HG02943 (cell line): ENCODE results near the gene ABLIM3.
A peak's percentile ranks its signal among the peaks of the same experiment; 100 is the strongest.

Source experiments
- ATAC-seq: cut with Tn5 transposase; IDR thresholded peaks from one replicate; pipeline ENCODE4 v1.9.1; 2021; ENCODE audit warnings: mild to moderate bottlenecking, low read depth, moderate library complexity; ENCODE audit not compliant: unreplicated experiment

ABLIM3 gene

DNA sequence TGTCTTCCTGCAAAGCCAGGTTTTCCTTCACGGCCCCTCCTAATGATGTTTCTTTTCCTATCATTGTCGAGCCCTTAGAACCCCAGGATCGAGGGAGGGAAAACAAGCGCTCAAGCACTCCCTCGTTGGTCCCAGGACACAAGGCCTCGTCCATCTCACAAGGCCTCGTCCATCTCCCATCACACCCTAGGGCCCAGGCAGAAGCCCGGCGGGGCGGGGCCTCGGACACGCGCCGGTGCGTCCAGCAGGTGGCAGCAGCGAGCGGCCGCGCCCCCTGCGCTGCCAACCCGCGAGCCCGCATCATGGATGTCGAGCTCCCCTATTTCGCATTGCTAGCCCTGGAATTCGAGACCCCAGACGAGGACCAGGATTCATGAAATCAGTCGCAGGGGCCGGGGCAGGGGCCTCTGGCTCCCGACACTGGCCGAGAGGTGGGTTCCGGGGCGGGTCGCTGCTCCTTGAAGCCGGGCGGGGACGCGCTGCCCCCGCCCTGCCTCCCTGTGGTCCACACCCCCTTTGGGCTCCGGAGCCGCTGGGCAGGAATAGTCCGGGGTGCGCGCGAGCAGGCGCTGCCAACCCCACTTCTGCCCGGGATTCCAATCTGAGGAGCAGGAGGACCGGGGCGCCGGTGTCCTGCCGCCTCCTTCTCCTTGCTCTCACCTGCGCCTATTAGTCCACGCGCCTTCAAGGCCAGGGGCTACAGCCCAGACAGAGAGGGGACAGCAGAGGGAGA is at the start of gene ABLIM3:
Gene ABLIM3 (plus strand): TSS at position 270 of the 733 bp plus-strand sequence. CDS start 603 bp downstream, outside the sequence.
- ATAC-seq: peak; percentile 92

DNA sequence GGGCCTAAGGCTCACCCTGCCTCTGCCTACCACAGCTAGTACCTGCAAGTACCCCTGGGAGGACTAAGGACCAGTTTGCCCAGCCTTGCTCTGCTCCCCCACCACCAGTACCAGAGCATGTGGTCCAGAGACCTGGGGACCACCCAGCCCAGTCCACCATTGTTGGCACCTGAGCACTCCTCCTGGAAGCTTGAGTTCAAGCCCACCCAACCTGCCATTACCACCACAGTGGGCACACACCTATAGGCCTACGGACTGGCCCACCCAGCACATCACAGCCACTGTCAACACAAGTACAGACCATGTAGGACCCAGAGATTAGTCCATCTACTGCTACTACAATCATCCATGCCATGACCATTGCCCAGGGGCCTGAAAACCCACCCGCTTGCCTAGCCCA is 47.7 kb upstream of the ABLIM3 start:
- no peak for ATAC-seq

DNA sequence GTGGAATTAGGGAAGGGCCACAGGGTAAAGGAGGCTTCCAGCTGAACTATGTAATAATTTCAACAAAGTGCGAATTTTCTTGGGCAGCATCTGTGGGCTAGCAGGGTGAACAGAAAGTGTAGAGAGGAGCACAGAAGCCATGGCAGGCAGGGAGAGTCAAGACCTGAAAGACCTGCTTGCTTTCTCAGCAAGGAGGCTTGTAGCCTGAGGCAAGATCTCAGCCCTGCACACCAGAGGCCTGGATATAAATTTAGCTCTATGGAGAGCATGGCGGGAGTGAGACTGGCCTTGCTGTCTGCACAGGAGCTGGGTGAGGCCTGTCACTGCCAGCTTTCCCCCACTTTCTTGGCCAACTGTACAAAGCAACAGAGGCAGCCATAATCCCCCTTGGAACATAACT is 46.3 kb upstream of the ABLIM3 start:
- ATAC-seq: no peak

DNA sequence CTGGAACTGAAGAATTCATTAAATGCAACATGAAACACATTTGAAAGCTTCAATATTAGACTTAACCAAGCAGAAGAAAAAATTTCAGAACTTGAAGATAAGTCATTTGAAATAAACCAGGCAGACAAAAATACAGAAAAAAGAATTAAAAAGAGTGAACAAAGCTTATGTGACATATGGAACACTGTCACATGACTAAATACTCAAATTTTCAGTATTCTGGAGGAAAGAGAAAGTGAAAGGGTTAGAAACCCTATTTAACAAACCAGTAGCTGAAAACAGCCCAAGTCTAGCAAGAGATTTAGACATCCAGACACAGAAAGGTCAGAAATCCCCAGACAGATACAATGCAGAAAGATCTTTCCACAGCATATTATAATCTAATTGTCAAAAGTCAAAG is 41.4 kb upstream of the ABLIM3 start:
- no peak for ATAC-seq

DNA sequence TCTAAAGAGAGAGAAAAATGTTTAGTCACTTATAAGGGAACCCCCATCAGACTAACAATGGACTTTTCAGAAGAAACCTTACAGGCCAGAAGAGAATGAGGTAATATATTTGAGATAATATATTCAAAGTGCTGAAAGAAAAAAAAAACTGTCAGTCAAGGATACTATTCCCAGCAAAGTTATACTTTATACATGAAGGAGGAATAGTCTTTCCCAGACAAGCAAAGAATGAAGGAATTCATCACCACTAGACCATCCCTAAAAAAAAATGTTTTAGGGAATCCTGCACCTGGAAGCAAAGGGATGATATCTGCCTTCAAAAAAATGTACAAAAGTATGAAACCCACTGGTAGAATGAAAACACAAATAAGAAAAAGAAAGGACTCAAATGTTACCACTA is 41.0 kb upstream of the ABLIM3 start:
- ATAC-seq: no peak

DNA sequence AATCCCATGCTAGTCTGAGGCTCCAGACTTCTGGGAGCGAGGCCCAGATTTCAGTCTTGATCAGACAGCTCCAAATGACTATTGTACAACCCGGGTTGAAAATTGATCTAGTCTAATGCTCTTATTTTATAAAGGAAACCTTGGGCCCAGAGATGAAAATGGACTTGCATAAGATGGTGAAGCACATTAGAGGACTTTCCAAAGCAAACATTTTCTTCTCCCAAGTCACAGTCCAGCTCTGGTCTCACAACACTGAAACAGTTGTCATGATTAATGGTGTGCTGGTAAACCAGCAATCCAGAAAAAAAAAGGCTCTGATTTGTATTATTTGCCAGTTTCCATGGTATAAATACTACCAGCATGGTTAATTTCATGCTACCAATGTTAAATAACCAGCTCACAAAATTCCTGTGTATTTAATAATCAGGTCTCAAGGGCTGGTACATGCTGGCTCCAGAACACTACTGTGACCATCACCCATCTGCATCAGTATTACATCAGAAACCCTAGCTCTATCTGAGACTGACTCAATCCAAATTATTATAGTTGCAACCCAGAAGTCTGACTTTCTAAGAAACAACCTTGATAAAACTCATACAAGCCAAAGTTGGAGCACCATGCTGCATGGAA is 32.5 kb upstream of the ABLIM3 start:
- ATAC-seq: no peak

DNA sequence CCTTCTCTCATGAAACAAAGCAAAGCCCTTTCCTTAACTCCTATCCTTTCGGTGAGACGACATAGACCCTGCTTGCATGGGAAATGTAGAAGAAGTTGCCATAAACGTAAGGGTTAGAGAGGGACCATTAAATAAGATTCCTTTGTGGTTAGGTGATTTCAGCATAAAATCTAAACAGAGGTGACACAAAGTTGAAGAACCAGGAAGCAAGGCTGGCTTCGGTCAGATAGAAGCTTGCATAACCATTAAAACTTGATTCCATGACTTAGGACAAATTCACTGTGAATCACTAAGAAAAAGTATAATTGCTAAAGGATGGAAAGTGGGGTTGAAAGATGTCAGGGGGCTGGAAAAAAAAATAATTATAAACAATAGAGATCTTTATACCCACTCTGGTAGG is 30.9 kb upstream of the ABLIM3 start:
- no peak for ATAC-seq

DNA sequence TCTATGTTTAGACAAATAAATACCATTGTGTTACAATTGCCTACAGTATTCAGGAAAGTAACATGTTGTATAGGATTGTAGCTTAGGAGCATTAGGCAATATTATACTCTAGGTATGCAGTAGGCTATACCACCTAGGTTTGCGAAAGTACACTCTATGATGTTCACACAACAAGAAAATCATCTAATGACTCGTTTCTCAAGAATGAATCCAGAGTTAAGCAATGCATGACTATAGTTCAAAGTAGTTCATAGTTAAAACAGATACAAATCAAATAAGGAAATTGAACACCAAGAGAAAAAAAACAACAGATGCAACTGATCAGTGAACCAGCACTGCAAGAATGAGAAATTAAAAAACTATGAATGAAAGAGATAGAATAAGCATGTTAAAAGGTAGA is 27.6 kb upstream of the ABLIM3 start:
- no peak for ATAC-seq

DNA sequence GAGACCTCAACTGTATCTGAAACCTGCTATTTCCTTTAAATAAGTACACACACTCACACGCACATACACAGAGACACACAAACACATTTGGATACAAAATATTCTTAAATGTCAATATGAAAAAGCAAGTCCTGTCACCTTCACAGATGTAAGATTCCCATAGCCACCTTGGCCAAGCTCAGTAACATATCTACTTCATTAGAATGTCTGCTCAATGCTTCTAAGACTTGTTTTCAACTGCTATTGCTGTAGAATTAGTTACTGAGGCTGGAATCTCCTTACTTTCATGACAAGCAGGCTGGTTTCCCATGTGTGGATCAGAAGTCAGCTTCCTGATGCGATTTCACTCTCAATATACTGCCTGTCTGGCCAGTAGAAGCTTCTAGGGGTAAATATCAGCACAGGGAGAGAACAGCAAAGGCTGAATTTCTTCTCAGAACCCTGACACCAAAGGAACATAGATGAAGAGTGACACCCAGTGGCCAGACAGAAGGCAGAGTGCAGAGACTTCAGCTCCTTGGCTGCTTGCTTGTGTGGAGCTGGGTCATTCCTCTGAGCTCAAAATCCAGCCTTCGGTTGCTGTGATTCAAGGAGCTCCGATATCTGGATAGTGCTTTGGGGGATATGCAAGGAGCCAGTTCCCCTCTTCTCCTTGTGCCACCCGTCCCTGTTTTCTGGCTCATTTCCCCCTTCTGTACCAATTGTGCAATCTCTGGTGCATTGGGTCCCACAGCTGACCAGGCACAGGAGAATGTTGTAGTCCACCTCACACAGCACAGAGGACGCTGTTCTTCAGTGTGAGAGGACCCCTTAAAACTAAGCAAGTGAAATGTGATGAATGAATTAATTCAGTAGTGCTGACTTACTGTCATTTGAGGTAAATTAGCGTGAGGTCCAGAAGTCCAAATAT is 26.6 kb upstream of the ABLIM3 start:
- ATAC-seq: no peak

DNA sequence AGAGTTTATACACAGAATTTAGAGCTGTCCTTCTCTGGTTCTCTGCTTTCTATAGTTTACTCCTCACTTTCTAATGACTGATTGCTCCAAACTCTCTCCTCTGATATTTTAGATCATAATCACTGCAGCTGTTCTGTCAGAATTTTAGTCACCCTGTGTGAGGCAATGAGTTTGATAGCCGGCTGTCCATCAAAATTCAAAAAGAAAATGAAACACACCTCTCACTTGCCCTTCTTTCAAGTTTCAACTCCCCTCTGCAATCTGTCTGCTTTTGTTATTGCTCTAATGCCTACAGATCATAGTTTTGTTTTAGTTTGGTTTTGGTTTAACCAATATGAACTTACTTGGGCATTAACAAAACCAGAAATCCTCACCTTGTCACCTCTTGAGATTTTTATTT is 23.3 kb upstream of the ABLIM3 start:
- ATAC-seq: no peak

DNA sequence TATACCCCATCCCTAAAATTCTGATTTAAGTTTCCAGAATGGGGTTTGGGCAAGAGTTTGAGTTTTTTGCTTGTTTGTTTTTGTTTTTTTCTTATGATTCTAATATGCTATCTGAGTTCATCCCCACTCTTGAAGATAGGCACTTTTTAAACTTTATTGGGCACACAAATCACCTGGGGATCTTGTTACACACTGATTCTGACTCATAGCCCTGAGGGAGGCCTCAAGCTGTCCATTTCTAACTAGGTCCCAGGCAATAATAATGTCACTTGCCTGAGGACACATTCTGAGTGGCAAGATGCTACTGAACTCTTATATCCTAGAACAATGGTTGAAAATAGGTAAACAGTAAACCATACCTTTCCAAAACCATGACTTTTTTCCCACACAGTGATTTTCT is 22.8 kb upstream of the ABLIM3 start:
- ATAC-seq: no peak

DNA sequence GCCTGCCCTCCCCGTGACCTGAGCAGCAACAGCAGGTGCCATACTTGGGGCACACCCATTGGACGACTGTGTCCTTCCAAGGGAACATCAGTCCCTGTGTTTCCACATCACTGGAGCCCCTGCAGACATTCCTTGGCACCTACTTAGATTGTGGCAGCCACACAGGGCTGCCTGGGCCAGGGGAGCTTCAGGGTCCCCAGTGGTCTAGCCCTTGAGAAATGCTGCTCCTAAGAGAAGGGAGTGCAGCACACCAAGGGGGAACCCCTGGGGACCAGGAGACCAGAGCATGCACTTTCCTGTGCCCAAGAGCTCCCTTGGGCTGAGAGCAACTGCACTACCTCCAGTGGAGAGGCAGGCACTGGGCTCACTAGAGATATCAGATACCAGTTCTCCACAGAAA is 20.1 kb upstream of the ABLIM3 start:
- no peak for ATAC-seq

DNA sequence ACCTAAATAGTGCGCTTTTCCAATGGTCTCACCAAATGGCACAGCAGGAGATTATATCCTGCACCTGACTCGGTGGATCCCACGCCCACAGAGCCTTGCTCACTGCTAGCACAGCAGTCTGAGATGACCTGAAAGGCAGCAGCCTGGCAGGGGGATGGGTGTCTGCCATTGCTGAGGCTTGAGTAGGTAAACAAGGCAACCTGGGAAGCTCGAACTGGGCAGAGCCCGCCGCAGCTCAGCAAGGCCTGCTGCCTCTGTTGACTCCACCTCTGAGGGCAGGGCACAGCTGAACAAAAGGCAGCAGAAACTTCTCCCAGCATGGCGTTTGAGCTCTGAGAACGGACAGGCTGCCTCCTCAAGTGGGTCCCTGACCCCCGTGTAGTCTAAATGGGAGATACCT is 18.1 kb upstream of the ABLIM3 start:
- no peak for ATAC-seq

DNA sequence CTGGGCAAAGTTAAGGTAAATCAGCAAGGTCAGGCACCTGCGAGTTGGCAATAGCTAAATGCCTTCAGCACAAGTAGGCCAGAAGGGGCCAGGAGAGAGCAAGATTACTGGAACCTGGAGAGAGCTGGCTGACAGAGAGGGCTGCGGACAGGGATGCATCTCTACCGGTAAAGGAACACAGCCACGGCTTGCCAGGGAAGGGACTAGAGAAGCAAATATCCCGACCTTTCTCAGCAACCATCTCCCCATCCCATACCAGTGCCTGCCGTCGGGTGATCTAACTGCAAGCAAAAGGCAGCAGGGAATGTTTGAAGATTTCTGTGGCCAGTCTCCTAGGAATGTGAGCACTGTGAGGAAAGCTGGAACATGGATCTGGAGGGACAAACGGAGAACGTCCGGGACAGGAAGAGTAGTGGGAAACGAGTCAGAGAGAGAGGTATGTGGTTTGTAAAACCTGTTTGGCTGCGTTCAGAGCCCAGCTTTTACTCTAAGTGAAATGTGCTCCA is 15.9 kb upstream of the ABLIM3 start:
- no peak for ATAC-seq

DNA sequence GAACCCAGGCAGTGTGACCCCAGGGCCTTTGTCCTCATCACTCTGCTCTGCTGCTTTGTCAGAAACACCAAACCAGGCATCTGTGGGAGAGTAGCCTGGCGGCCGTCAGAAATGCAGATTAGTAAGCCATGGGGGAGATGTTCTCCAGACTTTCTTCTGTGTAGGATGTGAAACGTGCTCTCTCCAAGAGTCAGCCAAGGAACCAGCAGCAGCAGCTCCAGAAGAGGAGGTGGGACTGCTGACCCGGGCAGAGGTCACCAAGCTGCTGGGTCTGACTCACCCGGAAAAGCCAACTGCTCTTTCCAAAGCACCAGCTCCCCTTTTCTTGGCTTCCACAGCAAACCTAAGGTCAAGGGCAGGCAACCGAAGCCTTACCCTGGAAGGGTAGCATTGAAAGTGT is 14.4 kb upstream of the ABLIM3 start:
- no peak for ATAC-seq

DNA sequence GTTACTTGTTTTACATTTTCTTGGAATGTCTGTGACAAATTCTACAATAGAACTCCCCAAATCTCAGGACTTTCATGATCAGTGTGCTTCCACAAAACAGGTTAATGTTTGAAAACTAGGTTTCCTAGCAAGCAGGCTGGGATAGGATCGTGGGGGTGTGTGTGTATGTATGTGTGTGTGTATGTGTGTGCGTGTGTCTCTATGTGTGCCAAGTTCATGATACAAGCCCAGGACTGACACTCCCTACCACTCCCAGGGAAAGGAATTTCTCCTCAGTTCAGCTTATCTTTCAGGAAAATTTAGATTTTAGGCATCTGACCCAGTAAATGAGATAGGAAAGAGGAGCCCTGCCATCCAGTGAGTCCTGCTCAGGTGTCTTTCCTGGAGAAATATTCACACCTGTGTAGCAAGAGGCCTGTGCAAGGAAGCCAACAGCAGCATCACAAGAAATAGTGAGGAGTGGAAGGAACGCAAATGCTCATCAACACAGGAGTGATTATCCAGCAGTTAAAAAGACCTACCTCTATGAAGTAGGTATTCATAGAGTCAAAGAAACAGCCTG is 13.8 kb upstream of the ABLIM3 start:
- ATAC-seq: no peak

DNA sequence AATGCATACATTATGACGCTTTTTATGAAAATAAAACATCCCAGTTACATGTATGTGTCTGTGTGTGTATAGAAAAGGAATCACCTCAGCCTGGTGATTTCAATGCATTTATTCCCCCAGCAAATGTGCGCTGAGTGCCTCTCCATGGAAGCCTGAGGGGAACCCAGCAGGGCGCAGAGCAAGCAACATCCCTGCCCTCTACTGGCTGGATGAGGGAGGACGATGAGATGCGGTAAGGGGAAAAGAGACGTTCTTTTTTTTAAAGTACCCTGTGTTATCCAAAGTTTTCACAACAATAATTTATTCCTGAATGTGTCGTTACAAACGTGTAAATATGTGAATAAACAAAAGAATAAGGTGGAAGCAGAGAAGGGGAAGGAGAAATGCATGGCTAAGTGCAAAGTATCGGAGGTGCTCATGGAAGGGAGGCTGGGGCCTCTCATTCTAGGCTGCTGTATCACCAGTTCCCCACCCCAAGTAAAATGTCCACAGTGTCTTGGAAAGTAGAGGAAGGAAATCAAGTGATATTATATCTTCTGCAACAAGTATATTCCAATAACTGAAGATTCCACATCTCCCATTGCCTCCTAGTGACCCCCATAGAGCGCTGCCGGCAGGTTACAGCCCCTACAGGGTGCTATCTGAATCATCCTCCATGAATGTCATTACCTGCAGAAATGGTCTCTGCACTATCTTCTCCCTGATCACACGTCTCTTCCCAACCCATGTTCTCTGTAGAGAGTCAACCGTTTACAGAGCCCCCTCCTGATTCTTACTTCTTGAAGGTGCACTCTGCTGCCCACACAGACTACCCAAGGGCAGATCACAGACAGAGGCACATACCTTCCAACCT is 13.0 kb upstream of the ABLIM3 start:
- no peak for ATAC-seq

DNA sequence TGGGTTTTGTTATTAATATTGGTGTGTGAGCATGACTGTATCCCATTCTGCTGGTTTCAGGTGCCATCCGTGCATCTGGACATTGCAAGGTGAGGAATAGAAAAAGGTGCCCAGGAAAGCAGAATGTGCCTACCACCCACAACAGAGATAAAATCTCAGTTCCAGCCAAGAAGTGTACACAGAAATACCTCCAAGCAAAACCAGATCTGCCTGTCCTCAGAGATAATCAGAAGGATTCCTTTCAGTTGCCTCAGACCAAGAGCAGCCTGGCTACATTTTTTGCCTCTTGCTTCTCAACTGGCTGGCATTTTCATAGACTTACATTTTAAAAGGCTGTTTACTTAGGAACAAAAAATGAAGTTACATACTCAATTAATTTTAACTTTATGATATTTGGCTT is 12.1 kb upstream of the ABLIM3 start:
- ATAC-seq: no peak

DNA sequence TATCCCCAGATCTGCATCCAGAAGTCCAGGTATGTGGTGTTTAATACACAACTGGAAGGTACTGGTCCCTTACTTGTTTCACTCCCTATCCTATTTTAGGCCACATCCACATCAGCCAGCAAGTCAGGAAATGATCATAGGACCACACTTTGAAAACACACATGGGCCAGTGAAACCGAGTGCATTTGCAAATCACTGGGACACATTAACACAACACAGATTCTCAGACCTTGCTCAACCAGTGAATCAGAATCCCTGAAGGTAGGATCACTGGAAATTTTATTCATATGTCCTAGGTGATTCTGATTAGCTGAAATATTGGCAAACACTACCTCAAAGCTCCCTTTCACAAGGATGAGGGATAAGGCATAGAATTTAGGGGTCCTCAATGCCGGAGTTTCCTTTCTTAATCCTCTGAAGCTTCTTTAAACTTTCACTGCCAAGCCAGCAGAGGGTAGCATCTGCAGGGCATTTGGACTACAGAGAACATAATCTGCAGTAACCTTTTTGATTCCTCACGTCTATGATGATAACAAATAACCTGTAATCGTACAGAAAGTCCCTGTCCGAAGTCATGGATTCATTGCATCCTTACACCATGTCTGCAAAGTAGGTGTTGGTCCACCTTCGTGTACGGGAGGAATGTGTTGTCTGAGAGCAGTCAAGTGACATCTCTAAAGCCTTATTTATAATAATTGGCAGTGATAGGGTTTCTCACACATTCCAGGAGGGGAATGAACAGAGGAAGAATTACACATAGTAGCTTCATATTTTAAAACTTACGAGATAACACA is 11.0 kb upstream of the ABLIM3 start:
- ATAC-seq: no peak
